Ramos (cell line): Measurements from ENCODE around the gene KLHL10.

ENCODE experiments used
- in situ Hi-C: fragments of 300-500 bp; cut with MboI; formaldehyde crosslinking; loops from one replicate; pipeline ENCODE4 v1.14.3; 2022; ENCODE audit warnings: low sequenced_read_pairs; ENCODE audit not compliant: unreplicated experiment

The KLHL10 gene

DNA sequence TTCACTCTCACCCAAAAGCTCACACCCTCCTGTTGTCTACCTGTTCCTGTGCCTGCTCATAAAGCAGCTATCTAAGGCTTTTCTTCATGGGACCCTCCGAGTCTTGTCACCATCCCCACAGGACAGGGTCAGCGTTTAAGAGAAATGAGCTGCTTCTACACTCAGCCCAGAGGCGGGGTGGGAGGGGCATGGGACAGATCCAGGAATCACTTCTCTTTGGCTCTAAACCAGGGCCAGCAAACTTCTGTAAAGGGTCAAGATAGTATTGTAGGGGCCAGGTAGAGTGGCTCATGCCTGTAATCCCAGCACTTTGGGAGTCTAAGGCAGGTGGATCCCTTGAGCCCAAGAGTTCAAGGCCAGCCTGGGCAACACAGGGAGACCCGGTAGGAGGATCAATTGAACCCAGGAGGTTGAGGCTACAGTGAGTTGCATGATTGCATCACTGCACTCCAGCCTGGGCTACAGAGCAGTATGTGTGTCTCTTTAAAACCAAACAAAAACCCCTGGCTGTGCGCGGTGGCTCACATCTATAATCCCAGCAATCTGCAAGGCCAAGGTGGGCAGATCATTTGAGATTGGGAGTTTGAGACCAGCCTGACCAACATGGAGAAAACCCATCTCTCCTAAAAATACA is 50.8 kb downstream of the KLHL10 start:
- in situ Hi-C loops: no loop called here

GRCh38 chr17:41891135-41892020 is 53.8 kb downstream of the KLHL10 start:
- in situ Hi-C loops: no loop called here

GRCh38 chr17:41892021-41892376 is 54.4 kb downstream of the KLHL10 start:
- in situ Hi-C loops: no loop called here

DNA sequence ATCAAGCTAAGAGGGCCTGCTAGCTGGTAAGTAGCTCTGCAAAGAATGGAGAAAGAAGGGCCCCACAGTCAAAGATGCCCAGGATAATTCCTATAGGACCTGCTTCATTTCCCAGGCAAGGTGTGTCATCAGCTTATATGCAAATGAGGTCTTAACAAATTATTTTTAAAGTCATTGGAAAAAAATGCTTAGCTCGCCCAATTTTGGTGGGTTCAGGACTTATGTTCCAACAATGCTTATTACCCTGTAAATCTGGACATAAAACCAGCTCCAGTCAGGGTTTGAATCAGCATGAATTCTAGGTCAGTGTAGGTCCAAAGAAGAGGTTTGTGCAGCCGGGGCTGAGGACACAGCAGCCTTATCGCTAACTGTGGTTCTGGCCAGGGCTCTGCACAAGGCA is 55.8 kb downstream of the KLHL10 start:
- in situ Hi-C loops: no loop called here

GRCh38 chr17:41894791-41895331 is 57.2 kb downstream of the KLHL10 start:
- in situ Hi-C loops: no loop called here

DNA sequence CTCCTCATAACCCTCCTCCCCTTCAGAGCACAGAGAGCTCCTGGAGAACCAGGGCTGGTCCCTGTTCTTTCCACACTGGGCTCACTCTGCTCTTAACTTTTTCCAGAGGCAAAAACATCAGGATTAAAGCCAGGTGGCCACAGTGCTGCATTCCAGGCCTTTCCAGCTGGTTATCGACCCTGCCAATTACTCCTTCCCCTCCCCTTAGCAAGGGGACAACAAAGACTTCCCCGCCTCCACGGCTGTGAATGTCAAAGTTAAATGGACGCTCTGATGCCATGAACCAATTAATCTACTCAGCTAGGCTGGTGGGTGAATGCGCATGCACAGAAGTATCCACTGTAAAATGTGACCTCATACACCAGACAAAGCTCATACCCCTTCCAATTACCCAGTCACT is 58.0 kb downstream of the KLHL10 start:
- in situ Hi-C loops: no loop called here

DNA sequence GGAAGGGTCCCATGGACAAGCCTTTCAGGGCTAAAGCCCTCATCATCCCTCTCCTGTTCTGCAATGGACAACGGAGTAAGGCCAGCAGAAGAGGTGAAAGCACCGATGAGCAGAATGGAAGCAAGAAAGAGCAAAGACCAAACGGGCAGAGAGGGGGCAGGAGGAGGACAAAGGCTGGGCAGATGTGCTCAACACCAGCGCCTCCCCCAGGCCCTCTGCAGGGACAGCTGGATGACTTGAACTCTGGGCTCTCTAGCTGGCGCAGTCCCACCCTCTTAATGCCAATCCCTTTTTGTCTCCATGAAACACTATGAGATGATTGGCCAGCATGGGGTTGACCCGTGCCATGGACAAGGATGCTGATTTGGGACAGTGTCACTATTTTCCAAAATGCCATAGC is 59.1 kb downstream of the KLHL10 start:
- in situ Hi-C loops: no loop called here
